GM23338 (cell line): Measurements from ENCODE around the gene GEN1. TPM values are rescaled to one million over a fixed set of nuclear protein-coding genes. Genes with fewer than 3 reads are reported as not detected.

Experiments
- ATAC-seq: fragments of 200-7000 bp; cut with Tn5 transposase; 3 replicates; pipeline ENCODE4 v1.9.1; 2020
- DNase-seq: peaks from one replicate; pipeline ENCODE4 v3.0.0-alpha.2; 2015; ENCODE audit warnings: low spot score
- H2AFZ ChIP-seq: fragments of 200-600 bp; sonication (generic); 2 replicates; pipeline ENCODE4 v1.8.0; 2016; ENCODE audit warnings: antibody characterized with exemption, mild to moderate bottlenecking, moderate library complexity
- H3F3A ChIP-seq: fragments of 200-600 bp; sonication (generic); replicated peaks from 2 replicates; pipeline ENCODE4 v1.8.0; 2017; ENCODE audit warnings: antibody characterized with exemption, mixed run types, low read depth
- H3K27ac ChIP-seq: fragments of 200-600 bp; sonication (generic); 2 replicates; pipeline ENCODE4 v1.6.1; 2016; ENCODE audit warnings: low read depth
- H3K27me3 ChIP-seq: fragments of 200-600 bp; sonication (generic); 2 replicates; pipeline ENCODE4 v1.8.0; 2016; ENCODE audit warnings: mild to moderate bottlenecking, mixed run types, moderate library complexity; ENCODE audit not compliant: insufficient read depth
- H3K36me3 ChIP-seq: fragments of 200-600 bp; sonication (generic); 2 replicates; pipeline ENCODE4 v1.8.0; 2016; ENCODE audit warnings: mild to moderate bottlenecking; ENCODE audit not compliant: insufficient read depth
- H3K4me1 ChIP-seq: fragments of 200-600 bp; sonication (generic); 2 replicates; pipeline ENCODE4 v1.8.0; 2016; ENCODE audit warnings: mild to moderate bottlenecking, moderate library complexity; ENCODE audit not compliant: insufficient read depth
- H3K4me2 ChIP-seq: fragments of 200-600 bp; sonication (generic); 2 replicates; pipeline ENCODE4 v1.7.1; 2017; ENCODE audit warnings: mixed run types
- H3K4me3 ChIP-seq: fragments of 200-600 bp; sonication (generic); 2 replicates; pipeline ENCODE4 v1.6.1; 2016; ENCODE audit warnings: mixed run types
- H3K79me2 ChIP-seq: fragments of 200-600 bp; sonication (generic); replicated peaks from 2 replicates; pipeline ENCODE4 v1.8.0; 2017; ENCODE audit warnings: mild to moderate bottlenecking; ENCODE audit not compliant: insufficient read depth
- H3K9me2 ChIP-seq: fragments of 200-600 bp; sonication (generic); 2 replicates; pipeline ENCODE4 v1.8.0; 2017; ENCODE audit not compliant: insufficient read depth
- H4K20me1 ChIP-seq: fragments of 200-600 bp; sonication (generic); replicated peaks from 2 replicates; pipeline ENCODE4 v1.8.0; 2017; ENCODE audit warnings: mild to moderate bottlenecking; ENCODE audit not compliant: insufficient read depth
- H3K27ac Mint-ChIP-seq: 2 replicates; pipeline ENCODE4 v1.8.0; 2020; ENCODE audit warnings: inconsistent platforms, mild to moderate bottlenecking, moderate library complexity, mixed read lengths
- H3K27me3 Mint-ChIP-seq: 3 replicates; pipeline ENCODE4 v1.8.0; 2022; ENCODE audit warnings: low read depth, mild to moderate bottlenecking, moderate library complexity, mixed read lengths, inconsistent platforms; ENCODE audit not compliant: insufficient read depth, poor library complexity
- H3K36me3 Mint-ChIP-seq: 3 replicates; pipeline ENCODE4 v1.8.0; 2021; ENCODE audit warnings: low read depth, mild to moderate bottlenecking, inconsistent platforms, moderate library complexity, mixed read lengths
- H3K4me1 Mint-ChIP-seq: 3 replicates; pipeline ENCODE4 v1.8.0; 2020; ENCODE audit warnings: mild to moderate bottlenecking, inconsistent platforms, mixed read lengths
- H3K4me3 Mint-ChIP-seq: 3 replicates; pipeline ENCODE4 v1.8.0; 2021; ENCODE audit warnings: moderate library complexity, mild to moderate bottlenecking, inconsistent platforms, mixed read lengths
- H3K9me3 Mint-ChIP-seq: 3 replicates; pipeline ENCODE4 v1.8.0; 2020; ENCODE audit warnings: moderate library complexity, mild to moderate bottlenecking, inconsistent platforms, mixed read lengths
- NANOG ChIP-seq: IDR thresholded peaks from 2 replicates; pipeline ENCODE4 v1.6.1; 2016; ENCODE audit warnings: antibody characterized with exemption, borderline replicate concordance
- POLR2AphosphoS5 ChIP-seq: IDR thresholded peaks from 2 replicates; pipeline ENCODE4 v1.6.1; 2016; ENCODE audit warnings: antibody characterized with exemption, low read depth
- ZNF331 ChIP-seq: fragments of 250-450 bp; sonication (Bioruptor Pico); IDR thresholded peaks from 2 replicates; pipeline ENCODE4 v1.5.0; 2020; ENCODE audit warnings: low read depth, mild to moderate bottlenecking, moderate library complexity
- polyA plus RNA-seq: library from polyadenylated mRNA; unstranded; fragments of >200 nt; fragmentation: Nextera tagmentation; extraction: Ambion mirVana; gene quantifications from 2 replicates; pipeline ENCODE4 v1.2.1, GENCODE V29; 2016
- total RNA-seq: library from RNA; depleted of rRNA; stranded (reverse); fragments of >200 nt; shearing (Covaris generic); gene quantifications from 2 replicates; pipeline ENCODE4 v1.2.3, GENCODE V29; 2014
- TF ChIP-seq, protein P1 (sequence below): IDR thresholded peaks from 2 replicates; pipeline ENCODE4 v1.6.1; 2016; ENCODE audit warnings: antibody characterized with exemption
- TF ChIP-seq, protein P2 (sequence below): IDR thresholded peaks from one replicate; pipeline ENCODE4 v1.6.1; 2018; ENCODE audit warnings: antibody characterized with exemption; ENCODE audit not compliant: unreplicated experiment
- TF ChIP-seq, protein P3 (sequence below), 2 experiments: fragments of 200-600 bp in 1 of 2; sonication (generic) in 1 of 2; conservative IDR thresholded peaks; 2 replicates each; pipeline versions ENCODE4 v1.5.1 to v1.6.1; 2016 to 2017; ENCODE audit warnings: antibody characterized with exemption in 2 of 2, low read depth in 2 of 2, mild to moderate bottlenecking in 2 of 2, moderate library complexity in 1 of 2
- TF ChIP-seq, protein P4 (sequence below): fragments of 250-450 bp; sonication (Bioruptor Pico); IDR thresholded peaks from 2 replicates; pipeline ENCODE4 v1.5.0; 2020; ENCODE audit warnings: mild to moderate bottlenecking, moderate library complexity

The GEN1 gene
- total and polyA plus RNA-seq, 2 experiments from 2014 or later, result 14.2 to 43.3 TPM

DNA sequence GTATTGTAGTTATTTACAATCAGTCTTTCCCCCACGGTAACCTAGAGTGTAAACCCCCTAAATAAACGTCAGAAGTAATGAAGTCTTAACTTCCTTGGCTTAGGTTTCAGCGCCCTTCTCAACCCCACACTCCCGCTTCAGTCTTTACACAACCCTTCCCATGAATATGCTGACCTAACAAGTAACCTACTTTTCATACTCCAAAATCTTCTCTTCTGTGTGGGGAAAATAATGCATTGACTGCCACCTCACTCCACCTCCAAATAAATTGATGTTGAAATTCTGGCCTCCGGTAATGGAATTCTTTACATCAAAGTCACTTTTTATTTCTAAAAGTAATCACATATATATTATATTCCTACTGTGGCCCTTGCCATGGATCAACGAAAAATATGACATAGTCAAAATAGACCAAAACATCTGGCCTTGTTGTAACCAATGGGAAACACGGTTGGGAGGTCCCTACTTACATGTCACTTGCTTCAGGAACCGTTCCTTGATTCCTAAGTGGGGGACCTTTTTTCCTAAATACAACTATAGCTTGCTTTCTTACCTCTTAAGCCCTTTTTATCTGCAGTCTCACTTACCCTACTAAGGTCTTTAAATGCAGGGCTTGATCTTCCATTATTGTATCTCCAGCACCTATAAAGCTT, 961 bp downstream of the GEN1 start (continued):
- TF ChIP-seq, protein P1, sequence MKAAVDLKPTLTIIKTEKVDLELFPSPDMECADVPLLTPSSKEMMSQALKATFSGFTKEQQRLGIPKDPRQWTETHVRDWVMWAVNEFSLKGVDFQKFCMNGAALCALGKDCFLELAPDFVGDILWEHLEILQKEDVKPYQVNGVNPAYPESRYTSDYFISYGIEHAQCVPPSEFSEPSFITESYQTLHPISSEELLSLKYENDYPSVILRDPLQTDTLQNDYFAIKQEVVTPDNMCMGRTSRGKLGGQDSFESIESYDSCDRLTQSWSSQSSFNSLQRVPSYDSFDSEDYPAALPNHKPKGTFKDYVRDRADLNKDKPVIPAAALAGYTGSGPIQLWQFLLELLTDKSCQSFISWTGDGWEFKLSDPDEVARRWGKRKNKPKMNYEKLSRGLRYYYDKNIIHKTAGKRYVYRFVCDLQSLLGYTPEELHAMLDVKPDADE, result no peak
- TF ChIP-seq, protein P2, sequence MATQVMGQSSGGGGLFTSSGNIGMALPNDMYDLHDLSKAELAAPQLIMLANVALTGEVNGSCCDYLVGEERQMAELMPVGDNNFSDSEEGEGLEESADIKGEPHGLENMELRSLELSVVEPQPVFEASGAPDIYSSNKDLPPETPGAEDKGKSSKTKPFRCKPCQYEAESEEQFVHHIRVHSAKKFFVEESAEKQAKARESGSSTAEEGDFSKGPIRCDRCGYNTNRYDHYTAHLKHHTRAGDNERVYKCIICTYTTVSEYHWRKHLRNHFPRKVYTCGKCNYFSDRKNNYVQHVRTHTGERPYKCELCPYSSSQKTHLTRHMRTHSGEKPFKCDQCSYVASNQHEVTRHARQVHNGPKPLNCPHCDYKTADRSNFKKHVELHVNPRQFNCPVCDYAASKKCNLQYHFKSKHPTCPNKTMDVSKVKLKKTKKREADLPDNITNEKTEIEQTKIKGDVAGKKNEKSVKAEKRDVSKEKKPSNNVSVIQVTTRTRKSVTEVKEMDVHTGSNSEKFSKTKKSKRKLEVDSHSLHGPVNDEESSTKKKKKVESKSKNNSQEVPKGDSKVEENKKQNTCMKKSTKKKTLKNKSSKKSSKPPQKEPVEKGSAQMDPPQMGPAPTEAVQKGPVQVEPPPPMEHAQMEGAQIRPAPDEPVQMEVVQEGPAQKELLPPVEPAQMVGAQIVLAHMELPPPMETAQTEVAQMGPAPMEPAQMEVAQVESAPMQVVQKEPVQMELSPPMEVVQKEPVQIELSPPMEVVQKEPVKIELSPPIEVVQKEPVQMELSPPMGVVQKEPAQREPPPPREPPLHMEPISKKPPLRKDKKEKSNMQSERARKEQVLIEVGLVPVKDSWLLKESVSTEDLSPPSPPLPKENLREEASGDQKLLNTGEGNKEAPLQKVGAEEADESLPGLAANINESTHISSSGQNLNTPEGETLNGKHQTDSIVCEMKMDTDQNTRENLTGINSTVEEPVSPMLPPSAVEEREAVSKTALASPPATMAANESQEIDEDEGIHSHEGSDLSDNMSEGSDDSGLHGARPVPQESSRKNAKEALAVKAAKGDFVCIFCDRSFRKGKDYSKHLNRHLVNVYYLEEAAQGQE, result no peak
- TF ChIP-seq POLR2AphosphoS5 (no peak), NANOG (no peak)

DNA sequence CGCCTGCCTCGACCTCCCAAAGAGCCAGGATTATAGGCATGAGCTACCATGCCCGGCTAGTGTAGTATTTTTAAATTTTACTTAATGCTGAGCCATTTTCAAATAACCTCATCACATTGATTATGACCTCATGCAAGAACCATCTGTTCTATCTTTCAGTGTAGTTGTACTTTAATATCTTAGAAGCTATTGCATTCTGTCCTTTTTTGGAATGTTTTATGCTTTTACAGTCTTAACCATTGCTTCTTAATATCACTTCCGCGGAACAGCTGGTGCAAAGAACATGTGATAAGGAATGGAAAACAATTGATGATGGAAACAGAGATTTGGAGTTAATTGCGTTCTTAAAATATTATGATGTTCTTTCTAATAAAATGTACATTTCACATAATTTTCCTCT, 2.7 kb downstream of the GEN1 start:
- Histone ChIP-seq H3K36me3 (peaks cover 5% of the 10 kb centered on the region; the same call in 1 of the 2 replicates), H3K4me2 (no peak overlapping the region), H3K4me1 (peaks cover 31% of the 10 kb centered on the region), H4K20me1 (peaks cover 3% of the 10 kb centered on the region; the same call in 1 of the 2 replicates), H3K9me2 (no peaks in the 10 kb centered on the region), H2AFZ (no peak overlapping the region), H3K27me3 (no peaks in the 10 kb centered on the region), H3F3A (no peaks in the 10 kb centered on the region), H3K4me3 (no peak overlapping the region), H3K27ac (no peak overlapping the region), H3K79me2 (peaks cover 79% of the 10 kb centered on the region)
- H3K36me3 Mint-ChIP-seq, result peaks cover 13% of the 10 kb centered on the region
- H3K4me1 Mint-ChIP-seq, result peaks cover 16% of the 10 kb centered on the region
- H3K4me3 Mint-ChIP-seq, result no peak overlapping the region
- ATAC-seq (no peak), DNase-seq (no peak)
- H3K9me3 Mint-ChIP-seq, result no peaks in the 10 kb centered on the region
- peaks cover 3% of the 10 kb centered on the region for H3K27me3 Mint-ChIP-seq
- H3K27ac Mint-ChIP-seq, result no peak overlapping the region
- TF ChIP-seq, protein P3, sequence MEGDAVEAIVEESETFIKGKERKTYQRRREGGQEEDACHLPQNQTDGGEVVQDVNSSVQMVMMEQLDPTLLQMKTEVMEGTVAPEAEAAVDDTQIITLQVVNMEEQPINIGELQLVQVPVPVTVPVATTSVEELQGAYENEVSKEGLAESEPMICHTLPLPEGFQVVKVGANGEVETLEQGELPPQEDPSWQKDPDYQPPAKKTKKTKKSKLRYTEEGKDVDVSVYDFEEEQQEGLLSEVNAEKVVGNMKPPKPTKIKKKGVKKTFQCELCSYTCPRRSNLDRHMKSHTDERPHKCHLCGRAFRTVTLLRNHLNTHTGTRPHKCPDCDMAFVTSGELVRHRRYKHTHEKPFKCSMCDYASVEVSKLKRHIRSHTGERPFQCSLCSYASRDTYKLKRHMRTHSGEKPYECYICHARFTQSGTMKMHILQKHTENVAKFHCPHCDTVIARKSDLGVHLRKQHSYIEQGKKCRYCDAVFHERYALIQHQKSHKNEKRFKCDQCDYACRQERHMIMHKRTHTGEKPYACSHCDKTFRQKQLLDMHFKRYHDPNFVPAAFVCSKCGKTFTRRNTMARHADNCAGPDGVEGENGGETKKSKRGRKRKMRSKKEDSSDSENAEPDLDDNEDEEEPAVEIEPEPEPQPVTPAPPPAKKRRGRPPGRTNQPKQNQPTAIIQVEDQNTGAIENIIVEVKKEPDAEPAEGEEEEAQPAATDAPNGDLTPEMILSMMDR (conservative IDR thresholded peaks at IDR 0.05; ENCODE audit: low read depth in 2 of 2), result no peak
- TF ChIP-seq, protein P4, sequence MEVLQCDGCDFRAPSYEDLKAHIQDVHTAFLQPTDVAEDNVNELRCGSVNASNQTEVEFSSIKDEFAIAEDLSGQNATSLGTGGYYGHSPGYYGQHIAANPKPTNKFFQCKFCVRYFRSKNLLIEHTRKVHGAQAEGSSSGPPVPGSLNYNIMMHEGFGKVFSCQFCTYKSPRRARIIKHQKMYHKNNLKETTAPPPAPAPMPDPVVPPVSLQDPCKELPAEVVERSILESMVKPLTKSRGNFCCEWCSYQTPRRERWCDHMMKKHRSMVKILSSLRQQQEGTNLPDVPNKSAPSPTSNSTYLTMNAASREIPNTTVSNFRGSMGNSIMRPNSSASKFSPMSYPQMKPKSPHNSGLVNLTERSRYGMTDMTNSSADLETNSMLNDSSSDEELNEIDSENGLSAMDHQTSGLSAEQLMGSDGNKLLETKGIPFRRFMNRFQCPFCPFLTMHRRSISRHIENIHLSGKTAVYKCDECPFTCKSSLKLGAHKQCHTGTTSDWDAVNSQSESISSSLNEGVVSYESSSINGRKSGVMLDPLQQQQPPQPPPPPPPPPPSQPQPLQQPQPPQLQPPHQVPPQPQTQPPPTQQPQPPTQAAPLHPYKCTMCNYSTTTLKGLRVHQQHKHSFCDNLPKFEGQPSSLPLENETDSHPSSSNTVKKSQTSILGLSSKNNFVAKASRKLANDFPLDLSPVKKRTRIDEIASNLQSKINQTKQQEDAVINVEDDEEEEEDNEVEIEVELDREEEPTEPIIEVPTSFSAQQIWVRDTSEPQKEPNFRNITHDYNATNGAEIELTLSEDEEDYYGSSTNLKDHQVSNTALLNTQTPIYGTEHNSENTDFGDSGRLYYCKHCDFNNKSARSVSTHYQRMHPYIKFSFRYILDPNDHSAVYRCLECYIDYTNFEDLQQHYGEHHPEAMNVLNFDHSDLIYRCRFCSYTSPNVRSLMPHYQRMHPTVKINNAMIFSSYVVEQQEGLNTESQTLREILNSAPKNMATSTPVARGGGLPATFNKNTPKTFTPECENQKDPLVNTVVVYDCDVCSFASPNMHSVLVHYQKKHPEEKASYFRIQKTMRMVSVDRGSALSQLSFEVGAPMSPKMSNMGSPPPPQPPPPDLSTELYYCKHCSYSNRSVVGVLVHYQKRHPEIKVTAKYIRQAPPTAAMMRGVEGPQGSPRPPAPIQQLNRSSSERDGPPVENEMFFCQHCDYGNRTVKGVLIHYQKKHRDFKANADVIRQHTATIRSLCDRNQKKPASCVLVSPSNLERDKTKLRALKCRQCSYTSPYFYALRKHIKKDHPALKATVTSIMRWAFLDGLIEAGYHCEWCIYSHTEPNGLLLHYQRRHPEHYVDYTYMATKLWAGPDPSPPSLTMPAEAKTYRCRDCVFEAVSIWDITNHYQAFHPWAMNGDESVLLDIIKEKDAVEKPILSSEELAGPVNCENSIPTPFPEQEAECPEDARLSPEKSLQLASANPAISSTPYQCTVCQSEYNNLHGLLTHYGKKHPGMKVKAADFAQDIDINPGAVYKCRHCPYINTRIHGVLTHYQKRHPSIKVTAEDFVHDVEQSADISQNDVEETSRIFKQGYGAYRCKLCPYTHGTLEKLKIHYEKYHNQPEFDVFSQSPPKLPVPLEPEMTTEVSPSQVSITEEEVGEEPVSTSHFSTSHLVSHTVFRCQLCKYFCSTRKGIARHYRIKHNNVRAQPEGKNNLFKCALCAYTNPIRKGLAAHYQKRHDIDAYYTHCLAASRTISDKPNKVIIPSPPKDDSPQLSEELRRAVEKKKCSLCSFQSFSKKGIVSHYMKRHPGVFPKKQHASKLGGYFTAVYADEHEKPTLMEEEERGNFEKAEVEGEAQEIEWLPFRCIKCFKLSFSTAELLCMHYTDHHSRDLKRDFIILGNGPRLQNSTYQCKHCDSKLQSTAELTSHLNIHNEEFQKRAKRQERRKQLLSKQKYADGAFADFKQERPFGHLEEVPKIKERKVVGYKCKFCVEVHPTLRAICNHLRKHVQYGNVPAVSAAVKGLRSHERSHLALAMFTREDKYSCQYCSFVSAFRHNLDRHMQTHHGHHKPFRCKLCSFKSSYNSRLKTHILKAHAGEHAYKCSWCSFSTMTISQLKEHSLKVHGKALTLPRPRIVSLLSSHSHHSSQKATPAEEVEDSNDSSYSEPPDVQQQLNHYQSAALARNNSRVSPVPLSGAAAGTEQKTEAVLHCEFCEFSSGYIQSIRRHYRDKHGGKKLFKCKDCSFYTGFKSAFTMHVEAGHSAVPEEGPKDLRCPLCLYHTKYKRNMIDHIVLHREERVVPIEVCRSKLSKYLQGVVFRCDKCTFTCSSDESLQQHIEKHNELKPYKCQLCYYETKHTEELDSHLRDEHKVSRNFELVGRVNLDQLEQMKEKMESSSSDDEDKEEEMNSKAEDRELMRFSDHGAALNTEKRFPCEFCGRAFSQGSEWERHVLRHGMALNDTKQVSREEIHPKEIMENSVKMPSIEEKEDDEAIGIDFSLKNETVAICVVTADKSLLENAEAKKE (CRISPR knock-in tag), result no peak
- no peak for TF ChIP-seq NANOG
- no peak for TF ChIP-seq ZNF331
- TF ChIP-seq, protein P1, result no peak
